Endothelial cell of umbilical vein (primary cell): ENCODE results near the gene RASL10A. TPM values are rescaled to one million over a fixed set of nuclear protein-coding genes. Genes with fewer than 3 reads are reported as not detected.

Source experiments
- BruUV-seq: library from RNA; stranded (reverse); fragments of 400-500 nt; replicated peaks from 2 replicates; lab custom pipeline; 2021; lab: Mats Ljungman, UMichigan
- CTCF ChIA-PET: fragments of 300-600, 350-600 bp; sonication (Branson Sonifier 250); formaldehyde crosslinking; loops from one replicate; lab custom pipeline; 2021; ENCODE audit warnings: antibody characterized with exemption, inconsistent platforms; lab: Charles Lee
- POLR2A ChIA-PET: fragments of 300-600, 350-600 bp; sonication (Branson Sonifier 250); formaldehyde crosslinking; loops from one replicate; lab custom pipeline; 2021; ENCODE audit warnings: antibody characterized with exemption, inconsistent platforms; lab: Charles Lee
- DNase-seq: peaks from one replicate; pipeline ENCODE4 v3.0.0-alpha.2; 2011; ENCODE audit warnings: low read depth, low spot score
- FAIRE-seq: peaks from 2 replicates; lab custom pipeline; 2011; peaks lifted over from hg19 to GRCh38; lab: Jason Lieb, UNC
- H2AFZ ChIP-seq: 2 replicates; pipeline ENCODE4 v1.6.0; 2012; ENCODE audit warnings: low read depth, low read length, control low read depth, inconsistent platforms
- H3K27ac ChIP-seq: 2 replicates; pipeline ENCODE4 v1.5.1; 2011; ENCODE audit warnings: low read depth, mild to moderate bottlenecking, control low read depth, low read length, moderate library complexity; ENCODE audit not compliant: insufficient read depth
- H3K27me3 ChIP-seq, 2 experiments: 2 replicates each; pipeline versions ENCODE4 v1.6.0 to v1.6.1; 2011; ENCODE audit warnings: low read length in 2 of 2, mixed read lengths in 1 of 2; ENCODE audit not compliant: control insufficient read depth in 2 of 2, insufficient read depth in 2 of 2
- H3K36me3 ChIP-seq, 2 experiments: 2 replicates in 1 of 2; 3 replicates in 1 of 2; pipeline ENCODE4 v1.5.1; 2011; ENCODE audit warnings: low read length in 2 of 2, mild to moderate bottlenecking in 1 of 2, moderate library complexity in 1 of 2; ENCODE audit not compliant: control insufficient read depth in 2 of 2, insufficient read depth in 2 of 2; ENCODE audit errors: extremely low read depth in 1 of 2
- H3K4me1 ChIP-seq: 3 replicates; pipeline ENCODE4 v1.5.1; 2011; ENCODE audit warnings: mild to moderate bottlenecking, low read length; ENCODE audit not compliant: control insufficient read depth, insufficient read depth; ENCODE audit errors: extremely low read depth
- H3K4me2 ChIP-seq: 2 replicates; pipeline ENCODE4 v1.6.1; 2011; ENCODE audit warnings: low read length, control low read depth, mixed read lengths; ENCODE audit not compliant: insufficient read depth
- H3K4me3 ChIP-seq, 3 experiments: fragments of 200-600 bp in 1 of 3; sonication (generic), shearing (Covaris generic) in 1 of 3; replicated peaks in 1 of 3; 2 replicates each; pipeline ENCODE4 v1.5.1; 2011 to 2016; ENCODE audit warnings: control low read depth in 3 of 3, low read length in 3 of 3, mild to moderate bottlenecking in 2 of 3, inconsistent platforms in 1 of 3, low read depth in 1 of 3, moderate library complexity in 1 of 3; ENCODE audit not compliant: insufficient read depth in 1 of 3
- H3K79me2 ChIP-seq: 2 replicates; pipeline ENCODE4 v1.6.0; 2012; ENCODE audit warnings: low read length, inconsistent platforms; ENCODE audit not compliant: control insufficient read depth, insufficient read depth
- H3K9ac ChIP-seq: replicated peaks from 2 replicates; pipeline ENCODE3; 2011; ENCODE audit warnings: low read length, control low read depth; ENCODE audit not compliant: insufficient read depth; ENCODE audit errors: extremely low read depth
- H3K9me1 ChIP-seq: replicated peaks from 3 replicates; pipeline ENCODE4 v1.6.0; 2011; ENCODE audit warnings: mild to moderate bottlenecking, low read length; ENCODE audit not compliant: control insufficient read depth, insufficient read depth; ENCODE audit errors: extremely low read depth
- H3K9me3 ChIP-seq: replicated peaks from 2 replicates; pipeline ENCODE4 v1.5.1; 2012; ENCODE audit warnings: low read length, inconsistent platforms; ENCODE audit not compliant: control insufficient read depth, insufficient read depth
- H4K20me1 ChIP-seq: replicated peaks from 2 replicates; pipeline ENCODE3; 2011; ENCODE audit warnings: mild to moderate bottlenecking, low read length; ENCODE audit not compliant: control insufficient read depth, insufficient read depth; ENCODE audit errors: extremely low read depth
- CTCF ChIP-seq, 2 donors: IDR thresholded peaks; 1 replicate in 1 of 2; 2 replicates in 1 of 2; pipeline ENCODE4 v1.5.1; 2011; ENCODE audit warnings: low read length in 2 of 2, mild to moderate bottlenecking in 2 of 2, moderate library complexity in 2 of 2, control low read depth in 1 of 2, inconsistent platforms in 1 of 2, low read depth in 1 of 2; ENCODE audit not compliant: insufficient read depth in 1 of 2; ENCODE audit errors: extremely low read depth in 1 of 2
- EZH2 ChIP-seq: IDR thresholded peaks from 2 replicates; pipeline ENCODE4 v1.6.1; 2012; ENCODE audit warnings: borderline replicate concordance, low read depth, mild to moderate bottlenecking, moderate library complexity, low read length, inconsistent platforms; ENCODE audit not compliant: severe bottlenecking
- FOS ChIP-seq: IDR thresholded peaks from 2 replicates; pipeline ENCODE4 v1.6.1; 2011; ENCODE audit warnings: mild to moderate bottlenecking, low read length, moderate library complexity, borderline replicate concordance; ENCODE audit not compliant: insufficient read depth
- GATA2 ChIP-seq: IDR thresholded peaks from 2 replicates; pipeline ENCODE4 v1.7.0; 2011; ENCODE audit warnings: low read depth, mild to moderate bottlenecking, moderate library complexity, mixed read lengths, low read length; ENCODE audit not compliant: insufficient read length, insufficient read depth
- JUN ChIP-seq: IDR thresholded peaks from 2 replicates; pipeline ENCODE4 v1.6.1; 2011; ENCODE audit warnings: borderline replicate concordance, low read depth; ENCODE audit not compliant: insufficient read length, insufficient read depth
- MAX ChIP-seq: IDR thresholded peaks from 2 replicates; pipeline ENCODE4 v1.6.1; 2011; ENCODE audit not compliant: insufficient read depth, insufficient read length
- MYC ChIP-seq: IDR thresholded peaks from one replicate; pipeline ENCODE4 v1.6.1; 2011; ENCODE audit warnings: mild to moderate bottlenecking, low read depth, low read length
- POLR2A ChIP-seq: IDR thresholded peaks from 2 replicates; pipeline ENCODE4 v1.6.1; 2012; ENCODE audit warnings: low read depth, mild to moderate bottlenecking, control low read depth, low read length
- POLR2AphosphoS5 ChIP-seq: IDR thresholded peaks from 2 replicates; pipeline ENCODE4 v1.6.1; 2012; ENCODE audit warnings: low read depth, mild to moderate bottlenecking, control low read depth, low read length, moderate library complexity; ENCODE audit not compliant: insufficient read depth
- dilution Hi-C: fragments of 300-500 bp; cut with MboI; formaldehyde crosslinking; loops from one replicate; pipeline ENCODE4 v1.15.0; 2019; ENCODE audit warnings: low sequenced_read_pairs; ENCODE audit not compliant: extremely low pct_ligation_motif_present
- intact Hi-C: fragments of 100-400 bp; cut with micrococcal nuclease; formaldehyde crosslinking; loops from one replicate; pipeline ENCODE4 v1.10.0; 2022
- polyA plus RNA-seq, 4 experiments: library from polyadenylated mRNA; depleted of rRNA in 3 of 4; stranded (reverse) in 3 of 4; unstranded in 1 of 4; fragments of >200 nt; gene quantifications; 2 replicates each; pipeline versions ENCODE4 v1.2.1 to v1.2.3, GENCODE V29; 2011 to 2012; ENCODE audit warnings: missing spikeins in 1 of 4
- total RNA-seq: library from RNA; stranded (reverse); gene quantifications from 2 replicates; pipeline ENCODE4 v1.2.3, GENCODE V29; 2021

RASL10A gene
- total and polyA plus RNA-seq, 2 donors (not counting 3 experiments of a cell fraction or from before 2014, with no cell fraction given): 1.1 to 1.9 TPM

- no peak for FAIRE-seq
- intact Hi-C loops: no loop called here
Observed at GRCh38 chr22:29284196-29284595, 31.3 kb downstream of the RASL10A start.

More at GRCh38 chr22:29284196-29284595, 31.3 kb downstream of the RASL10A start:
- TF ChIP-seq CTCF (IDR thresholded peaks at IDR 0.05; ENCODE audit: extremely low read depth in 1 of 2, insufficient read depth in 1 of 2, low read depth in 1 of 2, low read length in 2 of 2) (no peak), MAX (no peak), POLR2AphosphoS5 (no peak), GATA2 (no peak), MYC (no peak), POLR2A (no peak), EZH2 (no peak), FOS (no peak), JUN (no peak)
- peaks cover 35 to 50% of the 10 kb centered on the region in 2 experiments for H3K36me3 ChIP-seq
- CTCF ChIA-PET: no interaction called here
- H3K4me2 ChIP-seq: no peak overlapping the region
- peaks cover 7% of the 10 kb centered on the region for H4K20me1 ChIP-seq
- no peaks in the 10 kb centered on the region for H3K9me3 ChIP-seq
- dilution Hi-C loops: no loop called here
- no peak overlapping the region for H3K27ac ChIP-seq
- no TSS peak for BruUV-seq
- H3K4me3 ChIP-seq: no peak overlapping the region
- H3K9me1 ChIP-seq: no peaks in the 10 kb centered on the region
- H3K4me1 ChIP-seq: no peaks in the 10 kb centered on the region
- H3K27me3 ChIP-seq: no peaks in the 10 kb centered on the region
- POLR2A ChIA-PET: no interaction called here
- H3K9ac ChIP-seq: no peak overlapping the region
- peaks cover 66% of the 10 kb centered on the region for H3K79me2 ChIP-seq
- no peak for DNase-seq
- no peak overlapping the region for H2AFZ ChIP-seq
